Measurements from ENCODE around the gene GTF2F2.

The GTF2F2 gene

GRCh38 chr13:45208132-45208531, 87.8 kb downstream of the GTF2F2 start:
- intact Hi-C loops (cut with DNase I) = no loop called here

GRCh38 chr13:45209229-45209628, 88.9 kb downstream of the GTF2F2 start:
- DNase-seq = no peak
- intact Hi-C loops (cut with DNase I) = no loop called here

More at GRCh38 chr13:45208132-45208531, 87.8 kb downstream of the GTF2F2 start:
- DNase-seq = no peak

- DNase-seq = no peak
- intact Hi-C loops (cut with DNase I) = no loop called here
These were observed 95.2 kb downstream of the GTF2F2 start for GRCh38 chr13:45215392-45216077.

- DNase-seq = no peak
- intact Hi-C loops (cut with DNase I) = no loop called here
These were observed 95.9 kb downstream of the GTF2F2 start for GRCh38 chr13:45216193-45216592.

DNA sequence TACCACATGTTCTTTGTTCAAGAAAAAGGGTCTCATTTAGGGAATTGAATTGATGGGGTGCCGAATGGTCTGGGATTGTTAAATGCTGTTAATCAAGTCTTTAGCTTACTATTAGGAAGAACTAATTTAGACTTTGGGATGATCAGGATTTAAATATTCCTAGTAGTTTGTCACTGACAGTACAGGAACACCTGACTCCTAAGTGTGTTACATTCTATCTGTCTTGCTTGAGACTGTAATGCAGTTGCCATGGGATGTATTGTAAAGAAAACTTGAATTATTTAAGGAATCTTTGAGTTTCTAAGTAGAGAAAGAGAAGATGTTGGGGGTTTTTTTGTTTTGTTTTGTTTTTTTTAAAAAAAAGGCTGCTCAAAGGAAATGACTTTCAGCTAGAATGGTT, 98.4 kb downstream of the GTF2F2 start:
- intact Hi-C loops (cut with DNase I) = no loop called here
- no peak for DNase-seq

- DNase-seq = no peak
These were observed 99.0 kb downstream of the GTF2F2 start for GRCh38 chr13:45219123-45219891.

GRCh38 chr13:45219938-45220375, 99.6 kb downstream of the GTF2F2 start:
- DNase-seq = no peak
- intact Hi-C loops (cut with DNase I) = no loop called here

More at GRCh38 chr13:45219123-45219891, 99.0 kb downstream of the GTF2F2 start:
- intact Hi-C loops (cut with DNase I) = no loop called here

DNA sequence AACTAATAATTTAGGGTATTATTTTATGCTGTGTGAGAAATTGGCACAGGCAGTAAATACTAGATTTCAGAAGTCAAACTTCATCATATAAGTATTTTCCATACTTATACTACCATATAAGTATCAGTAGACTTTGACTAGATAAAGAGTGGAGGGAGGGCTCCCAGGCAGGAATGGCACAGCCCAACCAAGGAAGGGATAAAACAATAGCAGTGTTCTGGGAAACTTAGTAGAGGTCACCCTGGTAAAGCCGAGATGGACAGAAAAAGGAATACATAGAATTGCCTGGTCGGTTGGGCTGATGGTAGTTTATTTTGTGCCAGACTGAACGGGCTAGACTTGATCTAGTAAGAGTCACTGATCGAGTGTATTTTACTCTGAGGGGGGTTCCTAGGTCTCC, 100.1 kb downstream of the GTF2F2 start:
- DNase-seq = no peak

GRCh38 chr13:45222516-45222915, 102.2 kb downstream of the GTF2F2 start:
- no peak for DNase-seq
- intact Hi-C loops (cut with DNase I) = no loop called here

More for the DNA sequence above, 100.1 kb downstream of the GTF2F2 start:
- intact Hi-C loops (cut with DNase I) = no loop called here

DNA sequence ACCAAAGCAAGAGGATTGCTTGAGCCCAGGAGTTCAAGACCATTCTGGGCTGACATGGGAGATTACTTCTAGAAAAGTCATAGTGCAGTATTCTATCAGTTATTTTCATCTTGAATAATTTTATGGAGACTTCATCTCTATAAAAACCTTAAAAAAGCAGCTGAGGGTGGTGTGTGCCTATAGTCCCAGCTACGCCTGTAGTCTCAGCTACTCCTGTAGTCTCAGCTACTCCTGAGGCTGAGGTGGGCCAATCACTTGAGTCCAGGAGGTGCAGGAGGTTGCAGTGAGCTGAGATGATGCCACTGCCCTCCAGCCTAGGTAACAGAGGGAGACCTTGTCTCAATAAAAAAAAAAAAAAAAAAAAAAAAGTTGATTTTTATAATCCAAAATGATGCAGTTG, 102.6 kb downstream of the GTF2F2 start:
- intact Hi-C loops (cut with DNase I) = no loop called here

GRCh38 chr13:45224176-45224575, 103.9 kb downstream of the GTF2F2 start:
- intact Hi-C loops (cut with DNase I) = no loop called here
- no peak for DNase-seq

More for the DNA sequence above, 102.6 kb downstream of the GTF2F2 start:
- no peak for DNase-seq

- intact Hi-C loops (cut with DNase I) = no loop called here
- DNase-seq = no peak
These were observed 105.1 kb downstream of the GTF2F2 start for GRCh38 chr13:45225370-45225769.

GRCh38 chr13:45226024-45226423, 105.7 kb downstream of the GTF2F2 start:
- DNase-seq = no peak
- intact Hi-C loops (cut with DNase I) = no loop called here

DNA sequence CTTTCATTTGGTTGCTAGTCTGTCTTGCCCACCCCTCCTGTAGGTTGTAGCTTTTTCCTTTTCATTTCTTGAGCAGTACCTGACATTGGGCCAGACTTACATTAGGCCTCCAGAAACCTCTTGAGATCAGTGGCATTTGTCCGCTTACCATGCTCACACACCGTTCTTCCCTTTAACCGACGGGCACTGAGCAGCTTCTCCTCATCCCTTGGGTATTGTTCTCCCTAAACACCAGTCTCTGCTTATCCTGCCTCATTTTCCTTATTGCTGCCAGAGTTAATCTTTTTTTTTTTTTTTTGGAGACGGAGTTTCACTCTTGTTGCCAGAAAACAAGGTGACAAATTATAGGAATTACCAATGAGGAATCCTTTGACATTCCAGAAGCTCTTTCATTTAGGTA, 107.7 kb downstream of the GTF2F2 start:
- no peak for DNase-seq
- intact Hi-C loops (cut with DNase I) = no loop called here

GRCh38 chr13:45229172-45229571, 108.9 kb downstream of the GTF2F2 start:
- DNase-seq = no peak
- intact Hi-C loops (cut with DNase I) = no loop called here

- intact Hi-C loops (cut with DNase I) = no loop called here
- no peak for DNase-seq
These were observed 111.0 kb downstream of the GTF2F2 start for GRCh38 chr13:45231305-45231704.

- no peak for DNase-seq
- intact Hi-C loops (cut with DNase I) = no loop called here
These were observed 111.4 kb downstream of the GTF2F2 start for GRCh38 chr13:45231722-45232121.

DNA sequence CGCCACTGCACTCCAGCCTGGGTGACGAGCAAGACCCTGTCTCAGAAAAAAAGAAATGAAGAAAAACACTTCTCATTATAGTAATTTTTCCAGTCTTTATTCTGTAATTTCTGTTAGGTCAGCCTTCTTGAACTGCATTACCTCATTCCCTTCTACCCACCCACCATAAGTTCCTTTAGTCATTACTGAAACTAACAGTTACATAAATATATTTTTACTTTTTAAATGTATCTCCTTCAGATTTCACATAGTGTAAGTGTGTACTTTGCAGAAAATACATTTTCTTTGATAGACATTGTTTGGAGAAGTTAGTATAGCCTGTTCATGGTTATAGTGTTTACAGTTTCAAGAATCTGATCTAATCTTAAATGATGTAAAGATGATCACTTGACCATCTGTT, 112.3 kb downstream of the GTF2F2 start:
- intact Hi-C loops (cut with DNase I) = no loop called here

GRCh38 chr13:45238945-45239795, 118.9 kb downstream of the GTF2F2 start:
- intact Hi-C loops (cut with DNase I) = no loop called here
- no peak for DNase-seq

More for the DNA sequence above, 112.3 kb downstream of the GTF2F2 start:
- no peak for DNase-seq

- intact Hi-C loops (cut with DNase I) = no loop called here
- DNase-seq = no peak
These were observed 119.8 kb downstream of the GTF2F2 start for GRCh38 chr13:45240143-45240542.

- no peak for DNase-seq
- intact Hi-C loops (cut with DNase I) = no loop called here
These were observed 121.8 kb downstream of the GTF2F2 start for GRCh38 chr13:45242070-45242469.

All from posterior cingulate gyrus (tissue), 11 donors.